ENCODE measurements around the gene CBX6.

Gene CBX6

GRCh38 chr22:38842512-38843200 is 29.4 kb downstream of the CBX6 start:
- Histone ChIP-seq H3K27ac (ENCODE audit: low read length) (no peak overlapping the region), H3K4me1 (ENCODE audit: insufficient read depth, low read length) (0 out of 2 replicates have a peak, but pooled peaks cover 5% of the 10 kb centered on the region), H3K79me2 (ENCODE audit: insufficient read depth, low read length) (no peaks in the 10 kb centered on the region), H3K27me3 (ENCODE audit: insufficient read depth, low read length, poor library complexity) (peaks cover 57% of the 10 kb centered on the region), H4K20me1 (ENCODE audit: insufficient read depth, low read length) (peaks cover 18% of the 10 kb centered on the region), H3K36me3 (ENCODE audit: insufficient read depth, low read length) (no peaks in the 10 kb centered on the region), H2AFZ (ENCODE audit: low read depth, low read length) (no peak overlapping the region), H3K4me2 (ENCODE audit: insufficient read depth, low read length) (peak overlapping the region; percentile 53; the same call in 1 of the 2 replicates), H3K9ac (ENCODE audit: low read depth, low read length) (no peak overlapping the region), H3K4me3 (ENCODE audit: low read depth in 1 of 2, low read length in 2 of 2) (no peak overlapping the region), H3K9me3 (ENCODE audit: insufficient read depth, low read length, severe bottlenecking) (no peaks in the 10 kb centered on the region)
- ATAC-seq (ENCODE audit: insufficient read depth, low read depth) (no peak), DNase-seq (no peak)
- TF ChIP-seq EZH2 (IDR thresholded peaks at IDR 0.05; ENCODE audit: borderline replicate concordance, low read depth, low read length, severe bottlenecking): peak; percentile 32
- no peak for TF ChIP-seq CTCF (IDR thresholded peaks at IDR 0.05; ENCODE audit: borderline replicate concordance, extremely low read depth, low read length, poor library complexity, severe bottlenecking)

GRCh38 chr22:38841635-38842034 is 30.4 kb downstream of the CBX6 start:
- ATAC-seq (ENCODE audit: insufficient read depth, low read depth) (no peak), DNase-seq (no peak)
- peaks cover 15% of the 10 kb centered on the region for H4K20me1 ChIP-seq (ENCODE audit: insufficient read depth, low read length)
- TF ChIP-seq CTCF (IDR thresholded peaks at IDR 0.05; ENCODE audit: borderline replicate concordance, extremely low read depth, low read length, poor library complexity, severe bottlenecking) (no peak), EZH2 (IDR thresholded peaks at IDR 0.05; ENCODE audit: borderline replicate concordance, low read depth, low read length, severe bottlenecking) (no peak)
- no peak overlapping the region for H3K4me3 ChIP-seq (ENCODE audit: low read depth in 1 of 2, low read length in 2 of 2)
- no peaks in the 10 kb centered on the region for H3K36me3 ChIP-seq (ENCODE audit: insufficient read depth, low read length)
- H3K27me3 ChIP-seq (ENCODE audit: insufficient read depth, low read length, poor library complexity): peaks cover 53% of the 10 kb centered on the region
- no peak overlapping the region for H3K4me2 ChIP-seq (ENCODE audit: insufficient read depth, low read length)
- no peak overlapping the region for H3K27ac ChIP-seq (ENCODE audit: low read length)
- no peak overlapping the region for H2AFZ ChIP-seq (ENCODE audit: low read depth, low read length)
- H3K9me3 ChIP-seq (ENCODE audit: insufficient read depth, low read length, severe bottlenecking): no peaks in the 10 kb centered on the region
- H3K9ac ChIP-seq (ENCODE audit: low read depth, low read length): no peak overlapping the region
- 0 out of 2 replicates have a peak, but pooled peaks cover 5% of the 10 kb centered on the region for H3K4me1 ChIP-seq (ENCODE audit: insufficient read depth, low read length)
- no peaks in the 10 kb centered on the region for H3K79me2 ChIP-seq (ENCODE audit: insufficient read depth, low read length)

- no peak for DNase-seq
Measured at GRCh38 chr22:38841211-38841610, 30.8 kb downstream of the CBX6 start.

More at GRCh38 chr22:38841211-38841610, 30.8 kb downstream of the CBX6 start:
- no peaks in the 10 kb centered on the region for H3K36me3 ChIP-seq (ENCODE audit: insufficient read depth, low read length)
- H3K9ac ChIP-seq (ENCODE audit: low read depth, low read length): no peak overlapping the region
- no peak for TF ChIP-seq EZH2 (IDR thresholded peaks at IDR 0.05; ENCODE audit: borderline replicate concordance, low read depth, low read length, severe bottlenecking)
- TF ChIP-seq CTCF (IDR thresholded peaks at IDR 0.05; ENCODE audit: borderline replicate concordance, extremely low read depth, low read length, poor library complexity, severe bottlenecking): no peak
- no peak overlapping the region for H3K4me3 ChIP-seq (ENCODE audit: low read depth in 1 of 2, low read length in 2 of 2)
- no peaks in the 10 kb centered on the region for H3K79me2 ChIP-seq (ENCODE audit: insufficient read depth, low read length)
- peaks cover 53% of the 10 kb centered on the region for H3K27me3 ChIP-seq (ENCODE audit: insufficient read depth, low read length, poor library complexity)
- H3K27ac ChIP-seq (ENCODE audit: low read length): no peak overlapping the region
- H3K9me3 ChIP-seq (ENCODE audit: insufficient read depth, low read length, severe bottlenecking): no peaks in the 10 kb centered on the region
- ATAC-seq (ENCODE audit: insufficient read depth, low read depth): no peak
- H2AFZ ChIP-seq (ENCODE audit: low read depth, low read length): no peak overlapping the region
- H3K4me1 ChIP-seq (ENCODE audit: insufficient read depth, low read length): 0 out of 2 replicates have a peak, but pooled peaks cover 5% of the 10 kb centered on the region
- H3K4me2 ChIP-seq (ENCODE audit: insufficient read depth, low read length): no peak overlapping the region
- H4K20me1 ChIP-seq (ENCODE audit: insufficient read depth, low read length): peaks cover 15% of the 10 kb centered on the region
